ENCODE results near the gene RNF144B. TPM values are rescaled to one million over a fixed set of nuclear protein-coding genes. Genes with fewer than 3 reads are reported as not detected.

The RNF144B gene
- total RNA-seq, 1 donor from 2014 or later, result 7.2 TPM

GRCh38 chr6:18493925-18494324 lies 106.8 kb downstream of the RNF144B start:
- Histone ChIP-seq H3K79me2 (ENCODE audit: insufficient read depth, low read length) (no peaks in the 10 kb centered on the region), H3K9ac (ENCODE audit: low read length) (no peak overlapping the region), H4K20me1 (ENCODE audit: insufficient read depth, low read length) (no peaks in the 10 kb centered on the region), H3K4me1 (ENCODE audit: insufficient read depth, low read length) (peaks cover 5% of the 10 kb centered on the region), H3K4me2 (ENCODE audit: low read length) (no peak overlapping the region), H2AFZ (ENCODE audit: low read depth, low read length) (no peak overlapping the region), H3K4me3 (ENCODE audit: insufficient read depth, low read depth, low read length) (no peak overlapping the region), H3K27ac (ENCODE audit: low read depth, low read length) (no peak overlapping the region), H3K36me3 (ENCODE audit: insufficient read depth, low read length) (no peaks in the 10 kb centered on the region), H3K27me3 (ENCODE audit: insufficient read depth, low read length) (no peaks in the 10 kb centered on the region), H3K9me3 (ENCODE audit: insufficient read depth, low read depth, low read length) (no peaks in the 10 kb centered on the region)
- no peak for TF ChIP-seq CTCF (IDR thresholded peaks at IDR 0.05; ENCODE audit: insufficient read depth, low read depth, low read length)
- no peak for TF ChIP-seq EZH2 (IDR thresholded peaks at IDR 0.05; ENCODE audit: insufficient read depth, low read length)
- peaks cover 8% of the 10 kb centered on the region for H3K4me1 Mint-ChIP-seq (ENCODE audit: low read depth, unreplicated experiment)
- no peaks in the 10 kb centered on the region for H3K27me3 Mint-ChIP-seq (ENCODE audit: low read depth, unreplicated experiment)
- no peaks in the 10 kb centered on the region for H3K36me3 Mint-ChIP-seq (ENCODE audit: low read depth, unreplicated experiment)
- H3K4me3 Mint-ChIP-seq (ENCODE audit: unreplicated experiment), result no peak overlapping the region
- FAIRE-seq, result no peak
- no peak for DNase-seq (ENCODE audit: low read depth)
- peaks cover 2% of the 10 kb centered on the region for H3K9me3 Mint-ChIP-seq (ENCODE audit: unreplicated experiment)
- H3K27ac Mint-ChIP-seq (ENCODE audit: unreplicated experiment), result no peak overlapping the region

GRCh38 chr6:18495236-18495635 lies 108.1 kb downstream of the RNF144B start:
- Mint-ChIP-seq H3K9me3 (ENCODE audit: unreplicated experiment) (peaks cover 2% of the 10 kb centered on the region), H3K4me3 (ENCODE audit: unreplicated experiment) (no peak overlapping the region), H3K4me1 (ENCODE audit: low read depth, unreplicated experiment) (peaks cover 8% of the 10 kb centered on the region), H3K27me3 (ENCODE audit: low read depth, unreplicated experiment) (no peaks in the 10 kb centered on the region), H3K36me3 (ENCODE audit: low read depth, unreplicated experiment) (no peaks in the 10 kb centered on the region), H3K27ac (ENCODE audit: unreplicated experiment) (no peak overlapping the region)
- Histone ChIP-seq H3K27me3 (ENCODE audit: insufficient read depth, low read length) (no peaks in the 10 kb centered on the region), H3K4me1 (ENCODE audit: insufficient read depth, low read length) (peaks cover 5% of the 10 kb centered on the region), H3K4me2 (ENCODE audit: low read length) (no peak overlapping the region), H3K36me3 (ENCODE audit: insufficient read depth, low read length) (no peaks in the 10 kb centered on the region), H3K27ac (ENCODE audit: low read depth, low read length) (no peak overlapping the region), H3K9me3 (ENCODE audit: insufficient read depth, low read depth, low read length) (no peaks in the 10 kb centered on the region), H4K20me1 (ENCODE audit: insufficient read depth, low read length) (no peaks in the 10 kb centered on the region), H3K4me3 (ENCODE audit: insufficient read depth, low read depth, low read length) (no peak overlapping the region), H3K9ac (ENCODE audit: low read length) (no peak overlapping the region), H2AFZ (ENCODE audit: low read depth, low read length) (no peak overlapping the region), H3K79me2 (ENCODE audit: insufficient read depth, low read length) (no peaks in the 10 kb centered on the region)
- TF ChIP-seq EZH2 (IDR thresholded peaks at IDR 0.05; ENCODE audit: insufficient read depth, low read length) (no peak), CTCF (IDR thresholded peaks at IDR 0.05; ENCODE audit: insufficient read depth, low read depth, low read length) (no peak)
- no peak for DNase-seq (ENCODE audit: low read depth)
- FAIRE-seq, result no peak

GRCh38 chr6:18496462-18496861 lies 109.3 kb downstream of the RNF144B start:
- no peak overlapping the region for H3K4me3 Mint-ChIP-seq (ENCODE audit: unreplicated experiment)
- Histone ChIP-seq H3K4me3 (ENCODE audit: insufficient read depth, low read depth, low read length) (no peak overlapping the region), H3K9me3 (ENCODE audit: insufficient read depth, low read depth, low read length) (no peaks in the 10 kb centered on the region), H3K4me1 (ENCODE audit: insufficient read depth, low read length) (peaks cover 3% of the 10 kb centered on the region), H3K27ac (ENCODE audit: low read depth, low read length) (peak overlapping the region; percentile 4), H3K9ac (ENCODE audit: low read length) (no peak overlapping the region), H3K27me3 (ENCODE audit: insufficient read depth, low read length) (no peaks in the 10 kb centered on the region), H2AFZ (ENCODE audit: low read depth, low read length) (no peak overlapping the region), H3K36me3 (ENCODE audit: insufficient read depth, low read length) (no peaks in the 10 kb centered on the region), H4K20me1 (ENCODE audit: insufficient read depth, low read length) (no peaks in the 10 kb centered on the region), H3K79me2 (ENCODE audit: insufficient read depth, low read length) (no peaks in the 10 kb centered on the region), H3K4me2 (ENCODE audit: low read length) (no peak overlapping the region)
- peaks cover 2% of the 10 kb centered on the region for H3K36me3 Mint-ChIP-seq (ENCODE audit: low read depth, unreplicated experiment)
- TF ChIP-seq CTCF (IDR thresholded peaks at IDR 0.05; ENCODE audit: insufficient read depth, low read depth, low read length) (no peak), EZH2 (IDR thresholded peaks at IDR 0.05; ENCODE audit: insufficient read depth, low read length) (no peak)
- no peak overlapping the region for H3K27ac Mint-ChIP-seq (ENCODE audit: unreplicated experiment)
- peaks cover 1% of the 10 kb centered on the region for H3K4me1 Mint-ChIP-seq (ENCODE audit: low read depth, unreplicated experiment)
- H3K27me3 Mint-ChIP-seq (ENCODE audit: low read depth, unreplicated experiment), result no peaks in the 10 kb centered on the region
- DNase-seq (ENCODE audit: low read depth) (peak; percentile 76), FAIRE-seq (no peak)
- H3K9me3 Mint-ChIP-seq (ENCODE audit: unreplicated experiment), result peaks cover 2% of the 10 kb centered on the region

Data from astrocyte (in vitro differentiated cells and primary cell).